Astrocyte (in vitro differentiated cells and primary cell): ENCODE data around the gene OR2V1.

Source experiments
- CTCF ChIP-seq: IDR thresholded peaks from 2 replicates; pipeline ENCODE4 v1.5.1; 2011; ENCODE audit warnings: low read depth, mild to moderate bottlenecking, inconsistent platforms, low read length, moderate library complexity; ENCODE audit not compliant: insufficient read depth
- EZH2 ChIP-seq: IDR thresholded peaks from 2 replicates; pipeline ENCODE4 v1.6.1; 2012; ENCODE audit warnings: mild to moderate bottlenecking, low read length, inconsistent platforms; ENCODE audit not compliant: insufficient read depth

DNA sequence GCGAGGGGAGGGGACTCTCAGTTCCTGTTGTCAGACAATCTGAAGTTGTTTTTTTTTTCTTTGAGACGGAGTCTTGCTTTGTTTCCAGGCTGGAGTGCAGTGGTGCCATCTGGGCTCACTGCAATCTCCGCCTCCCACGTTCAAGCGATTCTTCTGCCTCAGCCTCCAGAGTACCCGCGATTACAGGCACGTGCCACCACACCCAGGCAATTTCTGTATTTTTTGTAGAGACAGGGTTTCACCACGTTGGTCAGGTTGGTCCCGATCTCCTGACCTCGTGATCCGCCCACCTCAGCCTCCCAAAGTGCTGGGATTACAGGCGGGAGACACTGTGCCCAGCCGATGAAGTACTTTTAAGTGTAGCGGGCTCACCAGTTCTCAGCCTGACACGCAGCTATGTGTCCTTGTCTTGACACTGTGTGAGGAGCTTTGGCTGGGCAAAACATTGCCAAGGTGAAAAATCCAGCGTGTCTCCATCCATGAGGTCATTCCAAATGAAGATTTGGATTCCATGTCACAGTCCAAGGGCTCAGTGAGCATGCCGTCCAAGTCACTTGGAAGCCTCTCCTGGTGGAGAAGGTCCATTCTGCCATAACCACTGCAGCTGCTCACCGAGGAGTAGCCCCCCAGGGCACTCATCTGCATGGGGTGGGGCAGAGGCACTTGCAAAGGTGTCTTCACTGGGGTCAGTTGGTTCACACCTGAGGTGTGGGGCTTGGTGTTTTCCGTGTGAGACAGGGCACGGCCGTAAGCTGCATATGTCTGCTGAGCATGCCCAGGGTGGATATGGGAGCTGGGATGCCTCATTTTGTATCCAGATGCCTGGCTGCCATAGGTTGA, 32.0 kb downstream of the OR2V1 start:
- TF ChIP-seq EZH2 = no peak
- TF ChIP-seq CTCF = no peak
